Breast epithelium (tissue), 3 donors: ENCODE measurements around the gene BDP1.

Source experiments
- POLR2A ChIP-seq: fragments of 450-650 bp; IDR thresholded peaks from one replicate; pipeline ENCODE4 v1.6.1; 2016; ENCODE audit warnings: antibody characterized with exemption, mild to moderate bottlenecking, moderate library complexity
- TF ChIP-seq, protein P1 (sequence below), 3 donors: fragments of 450-650 bp; IDR thresholded peaks; one replicate each; pipeline ENCODE4 v1.5.1; 2016 to 2017; ENCODE audit warnings: antibody characterized with exemption in 3 of 3, mild to moderate bottlenecking in 3 of 3, moderate library complexity in 3 of 3

DNA sequence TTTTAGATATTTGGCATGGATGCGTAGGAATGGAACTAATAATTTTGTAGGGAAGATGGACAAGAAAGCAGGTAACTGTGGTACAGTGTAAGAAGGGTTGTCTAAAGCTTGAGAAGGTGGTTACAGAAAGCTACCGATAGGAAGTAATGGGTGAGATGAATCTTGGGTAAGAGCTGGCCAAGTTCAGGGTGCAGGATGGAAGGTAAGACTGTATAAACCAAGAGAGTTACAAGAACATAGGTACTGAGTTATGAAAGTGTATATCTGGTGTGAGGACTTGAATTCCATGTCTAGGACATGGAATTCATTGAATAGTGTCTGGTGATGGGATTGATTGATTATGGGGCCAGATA lies 133.1 kb downstream of the BDP1 start:
- TF ChIP-seq, protein P1, sequence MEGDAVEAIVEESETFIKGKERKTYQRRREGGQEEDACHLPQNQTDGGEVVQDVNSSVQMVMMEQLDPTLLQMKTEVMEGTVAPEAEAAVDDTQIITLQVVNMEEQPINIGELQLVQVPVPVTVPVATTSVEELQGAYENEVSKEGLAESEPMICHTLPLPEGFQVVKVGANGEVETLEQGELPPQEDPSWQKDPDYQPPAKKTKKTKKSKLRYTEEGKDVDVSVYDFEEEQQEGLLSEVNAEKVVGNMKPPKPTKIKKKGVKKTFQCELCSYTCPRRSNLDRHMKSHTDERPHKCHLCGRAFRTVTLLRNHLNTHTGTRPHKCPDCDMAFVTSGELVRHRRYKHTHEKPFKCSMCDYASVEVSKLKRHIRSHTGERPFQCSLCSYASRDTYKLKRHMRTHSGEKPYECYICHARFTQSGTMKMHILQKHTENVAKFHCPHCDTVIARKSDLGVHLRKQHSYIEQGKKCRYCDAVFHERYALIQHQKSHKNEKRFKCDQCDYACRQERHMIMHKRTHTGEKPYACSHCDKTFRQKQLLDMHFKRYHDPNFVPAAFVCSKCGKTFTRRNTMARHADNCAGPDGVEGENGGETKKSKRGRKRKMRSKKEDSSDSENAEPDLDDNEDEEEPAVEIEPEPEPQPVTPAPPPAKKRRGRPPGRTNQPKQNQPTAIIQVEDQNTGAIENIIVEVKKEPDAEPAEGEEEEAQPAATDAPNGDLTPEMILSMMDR (IDR thresholded peaks at IDR 0.05) = no peak
- no peak for TF ChIP-seq POLR2A
